ENCODE results near the gene ALKBH6. TPM values are rescaled to one million over a fixed set of nuclear protein-coding genes. Genes with fewer than 3 reads are reported as not detected.

ALKBH6 gene
- total and polyA plus RNA-seq, 2 of the 13 experiments (the other 11 are each of a cell fraction or from before 2014, with no cell fraction given): 13.7 to 18.1 TPM

- TF ChIP-seq, protein P1, sequence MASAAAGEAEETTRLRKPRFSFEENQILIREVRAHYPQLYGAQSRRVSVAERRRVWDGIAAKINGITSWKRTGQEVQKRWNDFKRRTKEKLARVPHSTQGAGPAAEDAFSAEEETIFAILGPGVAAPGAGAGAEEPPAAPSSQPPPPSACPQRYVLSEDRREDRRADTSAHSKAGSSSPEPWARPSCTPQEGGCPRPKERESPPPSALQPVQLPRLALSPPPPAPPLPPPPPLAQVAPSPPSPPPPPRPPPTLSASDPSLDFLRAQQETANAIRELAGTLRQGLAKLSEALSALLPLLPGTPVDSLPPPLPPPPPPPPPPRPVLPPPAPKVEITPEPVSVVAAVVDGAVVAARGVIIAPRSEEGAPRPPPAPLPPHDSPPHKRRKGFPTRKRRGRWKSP (CRISPR knock-in tag; IDR thresholded peaks at IDR 0.05): no peak
- TF ChIP-seq ZBTB39 (CRISPR knock-in tag; IDR thresholded peaks at IDR 0.05) (0 out of 2 replicates have a peak, but pooled peaks have one; percentile 33), TBX2 (CRISPR knock-in tag; IDR thresholded peaks at IDR 0.05; ENCODE audit: borderline replicate concordance) (peak; percentile 71), SRSF9 (IDR thresholded peaks at IDR 0.05; ENCODE audit: borderline replicate concordance, insufficient read depth, low read depth, low read length, poor library complexity, severe bottlenecking) (no peak), MTF1 (CRISPR knock-in tag; IDR thresholded peaks at IDR 0.05) (peak; percentile 29; the same call in 1 of the 2 replicates), ZNF839 (CRISPR knock-in tag; IDR thresholded peaks at IDR 0.05; ENCODE audit: borderline replicate concordance) (peak; percentile 85; the same call in 1 of the 2 replicates), ZBTB7A (CRISPR knock-in tag; IDR thresholded peaks at IDR 0.05) (0 out of 2 replicates have a peak, but pooled peaks have one; percentile 43), ZNF3 (CRISPR knock-in tag; IDR thresholded peaks at IDR 0.05) (no peak), TOE1 (CRISPR knock-in tag; IDR thresholded peaks at IDR 0.05) (no peak), BRF2 (CRISPR knock-in tag; IDR thresholded peaks at IDR 0.05) (no peak), DNMT1 (CRISPR knock-in tag; IDR thresholded peaks at IDR 0.05) (no peak), CBX1 (IDR thresholded peaks at IDR 0.05; ENCODE audit: low read depth) (no peak), ZNF704 (CRISPR knock-in tag; IDR thresholded peaks at IDR 0.05; ENCODE audit: borderline replicate concordance) (0 out of 2 replicates have a peak, but pooled peaks have one; percentile 75), KDM1A (CRISPR knock-in tag; IDR thresholded peaks at IDR 0.05) (0 out of 2 replicates have a peak, but pooled peaks have one; percentile 22), NR2F6 (IDR thresholded peaks at IDR 0.05) (no peak), NR2F6 (CRISPR knock-in tag; IDR thresholded peaks at IDR 0.05) (no peak)
- TF ChIP-seq, protein P2, sequence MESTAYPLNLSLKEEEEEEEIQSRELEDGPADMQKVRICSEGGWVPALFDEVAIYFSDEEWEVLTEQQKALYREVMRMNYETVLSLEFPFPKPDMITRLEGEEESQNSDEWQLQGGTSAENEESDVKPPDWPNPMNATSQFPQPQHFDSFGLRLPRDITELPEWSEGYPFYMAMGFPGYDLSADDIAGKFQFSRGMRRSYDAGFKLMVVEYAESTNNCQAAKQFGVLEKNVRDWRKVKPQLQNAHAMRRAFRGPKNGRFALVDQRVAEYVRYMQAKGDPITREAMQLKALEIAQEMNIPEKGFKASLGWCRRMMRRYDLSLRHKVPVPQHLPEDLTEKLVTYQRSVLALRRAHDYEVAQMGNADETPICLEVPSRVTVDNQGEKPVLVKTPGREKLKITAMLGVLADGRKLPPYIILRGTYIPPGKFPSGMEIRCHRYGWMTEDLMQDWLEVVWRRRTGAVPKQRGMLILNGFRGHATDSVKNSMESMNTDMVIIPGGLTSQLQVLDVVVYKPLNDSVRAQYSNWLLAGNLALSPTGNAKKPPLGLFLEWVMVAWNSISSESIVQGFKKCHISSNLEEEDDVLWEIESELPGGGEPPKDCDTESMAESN (CRISPR knock-in tag; conservative IDR thresholded peaks at IDR 0.05): no peak
- TF ChIP-seq, protein P3, sequence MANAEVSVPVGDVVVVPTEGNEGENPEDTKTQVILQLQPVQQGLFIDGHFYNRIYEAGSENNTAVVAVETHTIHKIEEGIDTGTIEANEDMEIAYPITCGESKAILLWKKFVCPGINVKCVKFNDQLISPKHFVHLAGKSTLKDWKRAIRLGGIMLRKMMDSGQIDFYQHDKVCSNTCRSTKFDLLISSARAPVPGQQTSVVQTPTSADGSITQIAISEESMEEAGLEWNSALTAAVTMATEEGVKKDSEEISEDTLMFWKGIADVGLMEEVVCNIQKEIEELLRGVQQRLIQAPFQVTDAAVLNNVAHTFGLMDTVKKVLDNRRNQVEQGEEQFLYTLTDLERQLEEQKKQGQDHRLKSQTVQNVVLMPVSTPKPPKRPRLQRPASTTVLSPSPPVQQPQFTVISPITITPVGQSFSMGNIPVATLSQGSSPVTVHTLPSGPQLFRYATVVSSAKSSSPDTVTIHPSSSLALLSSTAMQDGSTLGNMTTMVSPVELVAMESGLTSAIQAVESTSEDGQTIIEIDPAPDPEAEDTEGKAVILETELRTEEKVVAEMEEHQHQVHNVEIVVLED (CRISPR knock-in tag; IDR thresholded peaks at IDR 0.05; ENCODE audit: borderline replicate concordance): no peak
Measured at GRCh38 chr19:36008336-36008978, 5.6 kb downstream of the ALKBH6 start, which contains the start of gene SYNE4 (continued).

Measured in HepG2 (cell line).